Stimulated activated CD8-positive, alpha-beta memory T cell treated with anti-CD3 and anti-CD28 coated beads, Interleukin-7, amount 100 ng/mL, for 4 hours (primary cell): Measurements from ENCODE around the gene ICOSLG.
"Not testable (repeated sequence)": the region's sequence is repeated elsewhere in the genome, so short reads cannot be mapped to it uniquely, and the experiment has no call there.

Experiments used
- DNase-seq, 2 donors: peaks; one replicate each; pipeline ENCODE4 v3.0.0-alpha.2; 2020; ENCODE audit warnings: low read depth in 2 of 2

Gene ICOSLG

GRCh38 chr21:44240842-44241241, at the start of gene ICOSLG:
Gene ICOSLG (minus strand): TSS chr21:44240943. CDS start chr21:44240817, 126 bp downstream.
- DNase-seq = not testable (repeated sequence)

- DNase-seq = no peak
Observed at GRCh38 chr21:44289381-44290010, 48.8 kb upstream of the ICOSLG start.

- no peak for DNase-seq
Observed at GRCh38 chr21:44288251-44289110, 47.7 kb upstream of the ICOSLG start.

GRCh38 chr21:44286716-44287632, 46.2 kb upstream of the ICOSLG start:
- no peak for DNase-seq

GRCh38 chr21:44286086-44286715, 45.5 kb upstream of the ICOSLG start:
- no peak for DNase-seq

- no peak for DNase-seq
Observed at GRCh38 chr21:44285138-44285992, 44.6 kb upstream of the ICOSLG start, which contains the start of gene AIRE. Gene AIRE (plus strand): TSS chr21:44285876. CDS start chr21:44286007, 131 bp downstream.

GRCh38 chr21:44283948-44284347, 43.2 kb upstream of the ICOSLG start:
- DNase-seq = no peak

- not testable (repeated sequence) for DNase-seq
Observed at GRCh38 chr21:44283211-44283785, 42.6 kb upstream of the ICOSLG start.

- DNase-seq = no peak
Observed at GRCh38 chr21:44282370-44282769, 41.6 kb upstream of the ICOSLG start.

- DNase-seq = no peak
Observed at GRCh38 chr21:44281801-44282200, 41.1 kb upstream of the ICOSLG start.

- no peak for DNase-seq
Observed at GRCh38 chr21:44279354-44280260, 38.9 kb upstream of the ICOSLG start.

- no peak for DNase-seq
Observed at GRCh38 chr21:44275041-44275440, 34.3 kb upstream of the ICOSLG start.

- no peak for DNase-seq
Observed at GRCh38 chr21:44273046-44273445, 32.3 kb upstream of the ICOSLG start.

GRCh38 chr21:44272284-44272858, 31.6 kb upstream of the ICOSLG start:
- no peak for DNase-seq

GRCh38 chr21:44271558-44272283, 31.0 kb upstream of the ICOSLG start:
- no peak for DNase-seq

GRCh38 chr21:44269090-44269489, 28.3 kb upstream of the ICOSLG start:
- no peak for DNase-seq

GRCh38 chr21:44267655-44268142, 27.0 kb upstream of the ICOSLG start:
- no peak for DNase-seq

- no peak for DNase-seq
Observed at GRCh38 chr21:44265734-44266270, 25.1 kb upstream of the ICOSLG start.
